K562 (cell line): ENCODE data around the gene STAB2. TPM values are rescaled to one million over a fixed set of nuclear protein-coding genes. Genes with fewer than 3 reads are reported as not detected.

Source experiments
- BRF1 ChIP-seq: IDR thresholded peaks from 3 replicates; pipeline ENCODE4 v1.6.1; 2011; ENCODE audit warnings: borderline replicate concordance, mild to moderate bottlenecking; ENCODE audit not compliant: insufficient read length; ENCODE audit errors: extremely low read depth
- ESRRB ChIP-seq: fragments of 250-450 bp; sonication (Bioruptor Pico); IDR thresholded peaks from 2 replicates; pipeline ENCODE4 v1.5.0; 2020; ENCODE audit warnings: mild to moderate bottlenecking, moderate library complexity, borderline replicate concordance
- HDGF ChIP-seq: fragments of 450-650 bp; IDR thresholded peaks from 2 replicates; pipeline ENCODE4 v1.6.1; 2016
- HSF4 ChIP-seq: fragments of 250-450 bp; sonication (Bioruptor Pico); IDR thresholded peaks from 2 replicates; pipeline ENCODE4 v2.1.2; 2022; ENCODE audit warnings: mild to moderate bottlenecking, moderate library complexity, borderline replicate concordance
- ID3 ChIP-seq, 2 experiments: fragments of 250-450 bp in 1 of 2; fragments of 450-650 bp in 1 of 2; sonication (Bioruptor Pico) in 1 of 2; IDR thresholded peaks; 2 replicates each; pipeline versions ENCODE4 v1.6.1 to v1.8.0; 2016 to 2021; ENCODE audit warnings: mild to moderate bottlenecking in 2 of 2, moderate library complexity in 2 of 2, missing compliant biosample characterization in 1 of 2, missing genetic modification characterization in 1 of 2
- KLF10 ChIP-seq: fragments of 250-450 bp; sonication (Bioruptor Pico); IDR thresholded peaks from 2 replicates; pipeline ENCODE4 v1.6.1; 2021; ENCODE audit warnings: matching md5 sums
- MGA ChIP-seq: fragments of 450-650 bp; IDR thresholded peaks from 2 replicates; pipeline ENCODE4 v1.6.1; 2016; ENCODE audit warnings: mild to moderate bottlenecking, moderate library complexity
- PBX2 ChIP-seq, 2 experiments: IDR thresholded peaks in 1 of 2; conservative IDR thresholded peaks in 1 of 2; 2 replicates each; pipeline ENCODE4 v1.6.1; 2016; ENCODE audit warnings: low read depth in 2 of 2, mild to moderate bottlenecking in 1 of 2, missing compliant biosample characterization in 1 of 2, missing genetic modification characterization in 1 of 2, moderate library complexity in 1 of 2
- RBFOX2 ChIP-seq: fragments of 200-400 bp; formaldehyde crosslinking; IDR thresholded peaks from 2 replicates; pipeline ENCODE4 v1.6.1; 2017; ENCODE audit warnings: low read depth, mild to moderate bottlenecking, low read length, moderate library complexity
- THAP12 ChIP-seq: fragments of 250-450 bp; sonication (Bioruptor Pico); IDR thresholded peaks from 2 replicates; pipeline ENCODE4 v1.9.0; 2021; ENCODE audit warnings: mild to moderate bottlenecking, inconsistent platforms
- polyA plus RNA-seq, 8 experiments: library from polyadenylated mRNA; depleted of rRNA in 4 of 8; stranded (reverse) in 5 of 8; unstranded in 3 of 8; fragments of >200 nt; fragmentation: Nextera tagmentation in 2 of 8; fragmentation: Illumina TruSeq in 1 of 8; extraction: Ambion mirVana in 2 of 8; extraction: Trizol in 1 of 8; gene quantifications; 2 replicates each; pipeline versions ENCODE4 v1.2.1 to v1.2.3, GENCODE V29; 2011 to 2014; ENCODE audit warnings: inconsistent platforms in 1 of 8, missing spikeins in 1 of 8
- total RNA-seq, 7 experiments: library from RNA; depleted of rRNA in 6 of 7; stranded (reverse); fragments of >200 nt in 6 of 7; fragmentation: Illumina TruSeq in 2 of 7; extraction: Trizol in 2 of 7; gene quantifications; 2 replicates each; pipeline versions ENCODE4 v1.2.1 to v1.2.3, GENCODE V29; 2011 to 2021; ENCODE audit warnings: low replicate concordance in 1 of 7

Gene STAB2
- total and polyA plus RNA-seq, 9 of the 15 experiments (the other 6 are each of a cell fraction or from before 2014, with no cell fraction given), result 0.10 TPM; not detected in 8

GRCh38 chr12:103737881-103738280 lies 150.8 kb downstream of the STAB2 start (continued):
- no peak for TF ChIP-seq PBX2 (CRISPR knock-in tag; IDR thresholded peaks at IDR 0.05; ENCODE audit: low read depth)
- TF ChIP-seq PBX2 (tag; conservative IDR thresholded peaks at IDR 0.05; ENCODE audit: low read depth), result no peak
- no peak for TF ChIP-seq BRF1
- TF ChIP-seq THAP12 (CRISPR knock-in tag), result no peak
- no peak for TF ChIP-seq HDGF
- TF ChIP-seq ID3 (CRISPR knock-in tag; IDR thresholded peaks at IDR 0.05), result no peak
- no peak for TF ChIP-seq ID3 (tag; IDR thresholded peaks at IDR 0.05)
- TF ChIP-seq RBFOX2, result no peak
- TF ChIP-seq KLF10 (CRISPR knock-in tag), result no peak
- no peak for TF ChIP-seq HSF4
- TF ChIP-seq ESRRB (CRISPR knock-in tag), result no peak
- TF ChIP-seq MGA, result no peak
